CD14-positive monocyte (primary cell): ENCODE results near the gene CSMD2. TPM values are rescaled to one million over a fixed set of nuclear protein-coding genes. Genes with fewer than 3 reads are reported as not detected.

Source experiments
- DNase-seq, 3 donors: peaks; one replicate each; pipeline ENCODE4 v3.0.0-alpha.2; 2011 to 2022
- H2AFZ ChIP-seq: 2 replicates; pipeline ENCODE4 v1.6.0; 2012; ENCODE audit warnings: mild to moderate bottlenecking, low read depth, low read length, inconsistent platforms; ENCODE audit not compliant: insufficient read depth, poor library complexity, severe bottlenecking
- H3K27ac ChIP-seq, 2 donors: 1 replicate in 1 of 2; 2 replicates in 1 of 2; pipeline ENCODE4 v1.5.1; 2012 to 2013; ENCODE audit warnings: low read length in 2 of 2, control low read depth in 1 of 2, inconsistent platforms in 1 of 2, low read depth in 1 of 2, mild to moderate bottlenecking in 1 of 2
- H3K27me3 ChIP-seq, 2 donors: one replicate each; pipeline versions ENCODE4 v1.6.0 to v1.6.1; 2011 to 2013; ENCODE audit warnings: low read length in 2 of 2; ENCODE audit not compliant: control insufficient read depth in 2 of 2, insufficient read depth in 2 of 2
- H3K36me3 ChIP-seq, 2 donors: replicated peaks in 1 of 2; 1 replicate in 1 of 2; 2 replicates in 1 of 2; pipeline versions ENCODE4 v1.5.1 to v1.6.1; 2012 to 2013; ENCODE audit warnings: low read length in 2 of 2, control low read depth in 1 of 2, inconsistent platforms in 1 of 2, mild to moderate bottlenecking in 1 of 2; ENCODE audit not compliant: insufficient read depth in 2 of 2, control insufficient read depth in 1 of 2
- H3K4me1 ChIP-seq, 2 donors: 1 replicate in 1 of 2; 2 replicates in 1 of 2; pipeline versions ENCODE4 v1.5.1 to v1.6.1; 2012 to 2013; ENCODE audit warnings: low read length in 2 of 2, control low read depth in 1 of 2, inconsistent platforms in 1 of 2, mild to moderate bottlenecking in 1 of 2, moderate library complexity in 1 of 2; ENCODE audit not compliant: insufficient read depth in 2 of 2, control insufficient read depth in 1 of 2
- H3K4me2 ChIP-seq: replicated peaks from 2 replicates; pipeline ENCODE3; 2012; ENCODE audit warnings: low read length, moderate library complexity, mild to moderate bottlenecking; ENCODE audit not compliant: poor library complexity, severe bottlenecking; ENCODE audit errors: extremely low read depth
- H3K4me3 ChIP-seq, 3 experiments: fragments of 200-600 bp in 1 of 3; sonication (generic) in 1 of 3; replicated peaks in 1 of 3; 1 replicate in 2 of 3; 2 replicates in 1 of 3; pipeline ENCODE4 v1.5.1; 2011 to 2013; ENCODE audit warnings: low read length in 3 of 3, mild to moderate bottlenecking in 3 of 3, control low read depth in 2 of 3, low read depth in 2 of 3, inconsistent platforms in 1 of 3, moderate library complexity in 1 of 3
- H3K79me2 ChIP-seq: 2 replicates; pipeline ENCODE4 v1.6.0; 2012; ENCODE audit warnings: mild to moderate bottlenecking, control low read depth, inconsistent platforms, low read length, moderate library complexity; ENCODE audit not compliant: insufficient read depth
- H3K9ac ChIP-seq: 2 replicates; pipeline ENCODE4 v1.6.0; 2017; ENCODE audit warnings: low read length, mild to moderate bottlenecking; ENCODE audit not compliant: insufficient read depth, poor library complexity, severe bottlenecking
- H3K9me3 ChIP-seq, 2 donors: replicated peaks in 1 of 2; 1 replicate in 1 of 2; 2 replicates in 1 of 2; pipeline versions ENCODE4 v1.5.1 to v1.6.1; 2012 to 2013; ENCODE audit warnings: low read length in 2 of 2, control low read depth in 1 of 2; ENCODE audit not compliant: control insufficient read depth in 1 of 2, insufficient read depth in 1 of 2
- H4K20me1 ChIP-seq: 2 replicates; pipeline ENCODE4 v1.6.0; 2012; ENCODE audit warnings: mild to moderate bottlenecking, low read length, control low read depth, moderate library complexity; ENCODE audit not compliant: insufficient read depth
- H3K27ac Mint-ChIP-seq, 7 donors: one replicate each; pipeline ENCODE4 v1.8.0; 2020; ENCODE audit warnings: mild to moderate bottlenecking in 7 of 7, mixed read lengths in 7 of 7, moderate library complexity in 6 of 7, inconsistent platforms in 2 of 7
- H3K27me3 Mint-ChIP-seq, 3 donors: one replicate each; pipeline ENCODE4 v1.8.0; 2021 to 2022; ENCODE audit warnings: low read depth in 3 of 3, mild to moderate bottlenecking in 3 of 3, mixed read lengths in 3 of 3, moderate library complexity in 3 of 3, inconsistent platforms in 1 of 3
- H3K36me3 Mint-ChIP-seq, 2 donors: one replicate each; pipeline ENCODE4 v1.8.0; 2020; ENCODE audit warnings: mixed read lengths in 2 of 2, inconsistent platforms in 1 of 2, mild to moderate bottlenecking in 1 of 2
- H3K4me1 Mint-ChIP-seq: one replicate; pipeline ENCODE4 v1.8.0; 2020; ENCODE audit warnings: mild to moderate bottlenecking, mixed read lengths
- H3K4me3 Mint-ChIP-seq, 2 donors: one replicate each; pipeline ENCODE4 v1.8.0; 2020; ENCODE audit warnings: mild to moderate bottlenecking in 2 of 2, mixed read lengths in 2 of 2, moderate library complexity in 1 of 2
- H3K9me3 Mint-ChIP-seq, 7 donors: one replicate each; pipeline ENCODE4 v1.8.0; 2020 to 2022; ENCODE audit warnings: mixed read lengths in 7 of 7, mild to moderate bottlenecking in 6 of 7, moderate library complexity in 6 of 7, inconsistent platforms in 2 of 7
- WGBS: methylation state at CpG from one replicate; pipeline ENCODE4 v1.1.5; 2013; ENCODE audit warnings: missing lambda C conversion rate; ENCODE audit not compliant: insufficient coverage; 5-methylcytosine and 5-hydroxymethylcytosine counted together
- intact Hi-C, 2 donors: fragments of 100-400 bp; cut with micrococcal nuclease; formaldehyde crosslinking; loops; one replicate each; pipeline versions ENCODE4 v1.15.0 to v1.15.1; 2023
- polyA plus RNA-seq, 3 donors: library from polyadenylated mRNA; depleted of rRNA in 1 of 3; unstranded in 2 of 3; stranded (reverse) in 1 of 3; fragments of 300-500 nt in 2 of 3; fragments of >200 nt in 1 of 3; fragmentation: Illumina TruSeq in 2 of 3; gene quantifications; 1 replicate in 2 of 3; 2 replicates in 1 of 3; pipeline ENCODE4 v1.2.3, GENCODE V29; 2012 to 2021
- TF ChIP-seq, protein P1 (sequence below): fragments of 200-600 bp; IDR thresholded peaks from one replicate; pipeline ENCODE4 v1.8.0; 2022; ENCODE audit warnings: antibody characterized with exemption, mild to moderate bottlenecking

Gene CSMD2
- polyA plus RNA-seq, 3 donors = 0.04 TPM; not detected in 2

- H3K4me2 ChIP-seq = no peak overlapping the region
- WGBS = 29% methylated on average over 3 of the region's 3 CpGs
- TF ChIP-seq, protein P1, sequence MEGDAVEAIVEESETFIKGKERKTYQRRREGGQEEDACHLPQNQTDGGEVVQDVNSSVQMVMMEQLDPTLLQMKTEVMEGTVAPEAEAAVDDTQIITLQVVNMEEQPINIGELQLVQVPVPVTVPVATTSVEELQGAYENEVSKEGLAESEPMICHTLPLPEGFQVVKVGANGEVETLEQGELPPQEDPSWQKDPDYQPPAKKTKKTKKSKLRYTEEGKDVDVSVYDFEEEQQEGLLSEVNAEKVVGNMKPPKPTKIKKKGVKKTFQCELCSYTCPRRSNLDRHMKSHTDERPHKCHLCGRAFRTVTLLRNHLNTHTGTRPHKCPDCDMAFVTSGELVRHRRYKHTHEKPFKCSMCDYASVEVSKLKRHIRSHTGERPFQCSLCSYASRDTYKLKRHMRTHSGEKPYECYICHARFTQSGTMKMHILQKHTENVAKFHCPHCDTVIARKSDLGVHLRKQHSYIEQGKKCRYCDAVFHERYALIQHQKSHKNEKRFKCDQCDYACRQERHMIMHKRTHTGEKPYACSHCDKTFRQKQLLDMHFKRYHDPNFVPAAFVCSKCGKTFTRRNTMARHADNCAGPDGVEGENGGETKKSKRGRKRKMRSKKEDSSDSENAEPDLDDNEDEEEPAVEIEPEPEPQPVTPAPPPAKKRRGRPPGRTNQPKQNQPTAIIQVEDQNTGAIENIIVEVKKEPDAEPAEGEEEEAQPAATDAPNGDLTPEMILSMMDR = no peak
- Mint-ChIP-seq H3K4me3 (no peak overlapping the region), H3K27me3 (peaks cover 0 to 2% (median 2%) of the 10 kb centered on the region in 3 donors), H3K27ac (peak overlapping the region in 2 of 7 donors; percentile 72 to 73), H3K4me1 (peaks cover 5% of the 10 kb centered on the region), H3K9me3 (peaks cover 0 to 4% (median 0%) of the 10 kb centered on the region in 7 donors), H3K36me3 (no peaks in the 10 kb centered on the region)
- H3K4me3 ChIP-seq = no peak overlapping the region
- peak in 1 of 3 donors; percentile 9 for DNase-seq
- no peaks in the 10 kb centered on the region for H3K9me3 ChIP-seq
- H3K79me2 ChIP-seq = no peaks in the 10 kb centered on the region
- intact Hi-C loops = no loop called here
- H3K36me3 ChIP-seq = no peaks in the 10 kb centered on the region
- no peaks in the 10 kb centered on the region for H4K20me1 ChIP-seq
- H3K4me1 ChIP-seq = no peaks in the 10 kb centered on the region
- H3K27me3 ChIP-seq = no peaks in the 10 kb centered on the region
- H3K9ac ChIP-seq = no peak overlapping the region
- H3K27ac ChIP-seq = no peak overlapping the region
- no peak overlapping the region for H2AFZ ChIP-seq
These were observed 437.7 kb downstream of the CSMD2 start for GRCh38 chr1:33727310-33727709.

- Histone ChIP-seq H3K4me1 (no peaks in the 10 kb centered on the region), H3K36me3 (no peaks in the 10 kb centered on the region), H4K20me1 (no peaks in the 10 kb centered on the region), H3K79me2 (no peaks in the 10 kb centered on the region), H3K9ac (no peak overlapping the region), H2AFZ (no peak overlapping the region), H3K27ac (no peak overlapping the region), H3K9me3 (no peaks in the 10 kb centered on the region), H3K4me2 (no peak overlapping the region), H3K4me3 (no peak overlapping the region), H3K27me3 (no peaks in the 10 kb centered on the region)
- Mint-ChIP-seq H3K36me3 (no peaks in the 10 kb centered on the region), H3K4me3 (no peak overlapping the region), H3K9me3 (peaks cover 0 to 4% (median 0%) of the 10 kb centered on the region in 7 donors), H3K27me3 (peaks cover 0 to 2% (median 2%) of the 10 kb centered on the region in 3 donors), H3K27ac (no peak overlapping the region), H3K4me1 (peaks cover 5% of the 10 kb centered on the region)
- DNase-seq = no peak
- 60% methylated on average over 2 of the region's 6 CpGs for WGBS
- TF ChIP-seq, protein P1 = no peak
- intact Hi-C loops = no loop called here
These were observed 438.7 kb downstream of the CSMD2 start for GRCh38 chr1:33726274-33726804.
